SK-N-SH (cell line): ENCODE data around the gene HUS1B. TPM values are rescaled to one million over a fixed set of nuclear protein-coding genes. Genes with fewer than 3 reads are reported as not detected.

Source experiments
- CTCF ChIA-PET: fragments of 300-600, 350-600 bp; formaldehyde crosslinking; extraction: SDS; loops from one replicate; lab custom pipeline; 2021; lab: Yijun Ruan, JAX
- POLR2A ChIA-PET: fragments of 350-600 bp; sonication (Branson Sonifier 250); formaldehyde crosslinking; extraction: SDS; loops from one replicate; lab custom pipeline; 2020; ENCODE audit warnings: antibody characterized with exemption, inconsistent platforms; lab: Yijun Ruan, JAX
- DNase-seq: peaks from one replicate; pipeline ENCODE4 v3.0.0; 2012
- H2AFZ ChIP-seq: fragments of 200-600 bp; sonication (generic); 2 replicates; pipeline ENCODE4 v1.8.1; 2016; ENCODE audit warnings: antibody characterized with exemption, mild to moderate bottlenecking, low read depth
- H3F3A ChIP-seq: fragments of 200-600 bp; sonication (generic); replicated peaks from 2 replicates; pipeline ENCODE3; 2016; ENCODE audit warnings: antibody characterized with exemption, mild to moderate bottlenecking; ENCODE audit not compliant: insufficient read depth
- H3K27ac ChIP-seq, 2 experiments: fragments of 200-500 bp in 1 of 2; fragments of 200-600 bp in 1 of 2; sonication (Bioruptor generic) in 1 of 2; sonication (generic), shearing (Covaris generic) in 1 of 2; 2 replicates each; pipeline versions ENCODE4 v1.5.1 to v1.6.1; 2014 to 2016; ENCODE audit warnings: low read depth in 2 of 2, inconsistent platforms in 1 of 2, low read length in 1 of 2, mild to moderate bottlenecking in 1 of 2, mixed read lengths in 1 of 2
- H3K27me3 ChIP-seq: fragments of 200-600 bp; sonication (generic), shearing (Covaris generic); 2 replicates; pipeline ENCODE4 v1.6.1; 2016; ENCODE audit warnings: mixed run types; ENCODE audit not compliant: insufficient read depth
- H3K36me3 ChIP-seq, 2 experiments: fragments of 200-500 bp in 1 of 2; fragments of 200-600 bp in 1 of 2; sonication (Bioruptor generic) in 1 of 2; sonication (generic) in 1 of 2; replicated peaks in 1 of 2; 2 replicates each; pipeline versions ENCODE3 to v1.5.1; 2014 to 2016; ENCODE audit warnings: low read length in 1 of 2, mild to moderate bottlenecking in 1 of 2; ENCODE audit not compliant: insufficient read depth in 2 of 2, control insufficient read depth in 1 of 2
- H3K4me1 ChIP-seq, 2 experiments: fragments of 200-500 bp in 1 of 2; fragments of 200-600 bp in 1 of 2; sonication (Bioruptor generic) in 1 of 2; sonication (generic), shearing (Covaris generic) in 1 of 2; 2 replicates each; pipeline versions ENCODE4 v1.5.1 to v1.6.1; 2014 to 2016; ENCODE audit warnings: low read depth in 1 of 2, low read length in 1 of 2, mixed run types in 1 of 2; ENCODE audit not compliant: insufficient read depth in 2 of 2, control insufficient read depth in 1 of 2
- H3K4me2 ChIP-seq: fragments of 200-600 bp; sonication (generic), shearing (Covaris generic); 2 replicates; pipeline ENCODE4 v1.6.1; 2017; ENCODE audit warnings: mixed run types
- H3K4me3 ChIP-seq, 2 experiments: fragments of 200-500 bp in 1 of 2; fragments of 200-600 bp in 1 of 2; sonication (Bioruptor generic) in 1 of 2; sonication (generic), shearing (Covaris generic) in 1 of 2; 2 replicates each; pipeline versions ENCODE4 v1.5.1 to v1.8.1; 2014 to 2016; ENCODE audit warnings: low read depth in 2 of 2, inconsistent platforms in 1 of 2, low read length in 1 of 2, mild to moderate bottlenecking in 1 of 2, mixed read lengths in 1 of 2, moderate library complexity in 1 of 2
- H3K79me2 ChIP-seq: fragments of 200-600 bp; sonication (generic); 2 replicates; pipeline ENCODE4 v1.8.1; 2017; ENCODE audit warnings: mild to moderate bottlenecking; ENCODE audit not compliant: insufficient read depth
- H3K9ac ChIP-seq: fragments of 200-600 bp; sonication (generic); 2 replicates; pipeline ENCODE4 v1.6.1; 2017; ENCODE audit warnings: mixed run types
- H3K9me2 ChIP-seq: fragments of 200-600 bp; sonication (generic); 2 replicates; pipeline ENCODE4 v1.6.1; 2017; ENCODE audit warnings: mixed run types
- H3K9me3 ChIP-seq: fragments of 200-600 bp; sonication (generic); 2 replicates; pipeline ENCODE4 v1.6.1; 2017; ENCODE audit warnings: mixed run types, mild to moderate bottlenecking, moderate library complexity
- H4K20me1 ChIP-seq: fragments of 200-600 bp; sonication (generic); 2 replicates; pipeline ENCODE4 v1.6.1; 2017; ENCODE audit warnings: mild to moderate bottlenecking, mixed run types; ENCODE audit not compliant: insufficient read depth
- EZH2phosphoT487 ChIP-seq: fragments of 200-600 bp; sonication (generic); IDR thresholded peaks from 2 replicates; pipeline ENCODE4 v1.6.1; 2017; ENCODE audit warnings: low read depth, mixed run types, mild to moderate bottlenecking, antibody characterized with exemption, moderate library complexity, borderline replicate concordance
- FOSL2 ChIP-seq: IDR thresholded peaks from 2 replicates; pipeline ENCODE4 v1.4.0; 2012; ENCODE audit warnings: low read depth, mild to moderate bottlenecking, moderate library complexity, borderline replicate concordance
- FOXJ3 ChIP-seq: sonication (generic); formaldehyde crosslinking; IDR thresholded peaks from 2 replicates; pipeline ENCODE4 v1.5.1; 2020; ENCODE audit warnings: mild to moderate bottlenecking, missing genetic modification reagents
- GABPA ChIP-seq: IDR thresholded peaks from 2 replicates; pipeline ENCODE4 v1.4.0; 2012; ENCODE audit warnings: low read depth, mild to moderate bottlenecking
- MXI1 ChIP-seq: IDR thresholded peaks from 2 replicates; pipeline ENCODE4 v1.6.1; 2012; ENCODE audit warnings: mild to moderate bottlenecking, low read depth, low read length, improper control_type of control experiment
- NFIC ChIP-seq: IDR thresholded peaks from 2 replicates; pipeline ENCODE4 v1.4.0; 2012; ENCODE audit warnings: borderline replicate concordance
- NRF1 ChIP-seq: IDR thresholded peaks from 2 replicates; pipeline ENCODE4 v1.6.1; 2012; ENCODE audit warnings: low read depth, mild to moderate bottlenecking, low read length
- RCOR1 ChIP-seq: fragments of 150-350 bp; IDR thresholded peaks from 2 replicates; pipeline ENCODE4 v1.6.1; 2017; ENCODE audit warnings: antibody characterized with exemption, low read length
- TAF1 ChIP-seq: IDR thresholded peaks from 2 replicates; pipeline ENCODE4 v1.6.1; 2012; ENCODE audit warnings: low read depth, mild to moderate bottlenecking, low read length, moderate library complexity, borderline replicate concordance
- TCF12 ChIP-seq: IDR thresholded peaks from 2 replicates; pipeline ENCODE4 v1.4.0; 2012
- TEAD4 ChIP-seq: IDR thresholded peaks from 2 replicates; pipeline ENCODE4 v1.4.0; 2012; ENCODE audit warnings: mild to moderate bottlenecking, borderline replicate concordance; ENCODE audit not compliant: insufficient read depth
- YY1 ChIP-seq: IDR thresholded peaks from 2 replicates; pipeline ENCODE4 v1.4.0; 2012; ENCODE audit warnings: low read depth, mild to moderate bottlenecking
- WGBS: methylation state at CpG from one replicate; pipeline ENCODE4 v1.1.6; 2017; ENCODE audit warnings: low lambda C conversion rate; 5-methylcytosine and 5-hydroxymethylcytosine counted together
- polyA plus RNA-seq, 3 experiments: library from polyadenylated mRNA; depleted of rRNA; stranded (reverse); fragments of >200 nt; gene quantifications; 2 replicates each; pipeline ENCODE4 v1.2.3, GENCODE V29; 2012
- TF ChIP-seq, protein P1 (sequence below): IDR thresholded peaks from 2 replicates; pipeline ENCODE4; 2012
- TF ChIP-seq, protein P2 (sequence below): fragments of 150-350 bp; IDR thresholded peaks from 2 replicates; pipeline ENCODE4 v1.6.1; 2017; ENCODE audit warnings: antibody characterized with exemption, low read length, low read depth, borderline replicate concordance
- TF ChIP-seq, protein P3 (sequence below): IDR thresholded peaks from 2 replicates; pipeline ENCODE4 v1.4.0; 2012; ENCODE audit warnings: low read depth, borderline replicate concordance
- TF ChIP-seq, protein P4 (sequence below): IDR thresholded peaks from 2 replicates; pipeline ENCODE4 v1.4.0; 2012; ENCODE audit warnings: low read depth
- TF ChIP-seq, protein P5 (sequence below): fragments of 150-350 bp; IDR thresholded peaks from 2 replicates; pipeline ENCODE4 v1.6.1; 2016; ENCODE audit warnings: mild to moderate bottlenecking, low read depth, low read length

HUS1B gene
- polyA plus RNA-seq, 1 of the 3 experiments (the other 2 are of a cell fraction) = 0.30 TPM

DNA sequence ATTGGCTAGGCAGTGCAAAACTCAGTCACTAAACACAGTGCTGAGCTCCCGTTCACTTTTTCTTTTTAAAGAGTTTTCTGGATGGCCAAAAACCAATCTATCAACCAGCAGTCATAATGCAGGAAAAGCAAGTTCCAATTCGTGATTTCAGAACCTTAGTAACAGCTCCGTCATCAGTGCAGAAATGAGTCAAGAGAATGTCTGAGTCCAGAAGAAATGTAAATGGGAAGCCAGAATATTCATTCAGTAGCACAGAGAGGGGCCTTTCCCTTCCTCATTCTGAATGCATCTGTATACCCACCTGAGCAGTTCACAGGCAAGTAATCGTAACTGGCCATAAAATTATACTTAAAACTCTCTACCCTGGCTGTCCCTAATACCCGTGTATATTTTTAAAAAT lies 20.4 kb downstream of the HUS1B start:
- H3F3A ChIP-seq = no peaks in the 10 kb centered on the region
- 88% methylated on average over 5 of the region's 5 CpGs for WGBS
- peaks cover 7% of the 10 kb centered on the region; the same call in 1 of the 2 replicates for H3K79me2 ChIP-seq
- no peaks in the 10 kb centered on the region for H3K27me3 ChIP-seq
- no peak for DNase-seq
- no peaks in the 10 kb centered on the region; the same call in 1 of the 2 replicates for H4K20me1 ChIP-seq
- no peak overlapping the region for H3K4me3 ChIP-seq
- ChIA-PET POLR2A (no interaction called here), CTCF (interaction anchor here (1.2 to 1.5 kb wide), 2 partner anchors 44 to 85 kb away, joined by 4 read pairs; no protein-coding TSS in a partner anchor)
- H3K27ac ChIP-seq = no peak overlapping the region
- H3K9me2 ChIP-seq = no peaks in the 10 kb centered on the region
- no peak overlapping the region for H2AFZ ChIP-seq
- peaks cover 8 to 18% of the 10 kb centered on the region in 2 experiments for H3K36me3 ChIP-seq
- no peak overlapping the region for H3K9ac ChIP-seq
- TF ChIP-seq, protein P1, sequence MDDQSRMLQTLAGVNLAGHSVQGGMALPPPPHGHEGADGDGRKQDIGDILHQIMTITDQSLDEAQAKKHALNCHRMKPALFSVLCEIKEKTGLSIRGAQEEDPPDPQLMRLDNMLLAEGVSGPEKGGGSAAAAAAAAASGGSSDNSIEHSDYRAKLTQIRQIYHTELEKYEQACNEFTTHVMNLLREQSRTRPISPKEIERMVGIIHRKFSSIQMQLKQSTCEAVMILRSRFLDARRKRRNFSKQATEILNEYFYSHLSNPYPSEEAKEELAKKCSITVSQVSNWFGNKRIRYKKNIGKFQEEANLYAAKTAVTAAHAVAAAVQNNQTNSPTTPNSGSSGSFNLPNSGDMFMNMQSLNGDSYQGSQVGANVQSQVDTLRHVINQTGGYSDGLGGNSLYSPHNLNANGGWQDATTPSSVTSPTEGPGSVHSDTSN = no peak
- TF ChIP-seq TEAD4 (no peak), RCOR1 (no peak), FOXJ3 (no peak), TCF12 (no peak), FOSL2 (no peak), EZH2phosphoT487 (no peak), GABPA (no peak), NRF1 (no peak), MXI1 (no peak), YY1 (no peak), NFIC (no peak), TAF1 (no peak)
- TF ChIP-seq, protein P2, sequence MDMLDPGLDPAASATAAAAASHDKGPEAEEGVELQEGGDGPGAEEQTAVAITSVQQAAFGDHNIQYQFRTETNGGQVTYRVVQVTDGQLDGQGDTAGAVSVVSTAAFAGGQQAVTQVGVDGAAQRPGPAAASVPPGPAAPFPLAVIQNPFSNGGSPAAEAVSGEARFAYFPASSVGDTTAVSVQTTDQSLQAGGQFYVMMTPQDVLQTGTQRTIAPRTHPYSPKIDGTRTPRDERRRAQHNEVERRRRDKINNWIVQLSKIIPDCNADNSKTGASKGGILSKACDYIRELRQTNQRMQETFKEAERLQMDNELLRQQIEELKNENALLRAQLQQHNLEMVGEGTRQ = no peak
- TF ChIP-seq, protein P3, sequence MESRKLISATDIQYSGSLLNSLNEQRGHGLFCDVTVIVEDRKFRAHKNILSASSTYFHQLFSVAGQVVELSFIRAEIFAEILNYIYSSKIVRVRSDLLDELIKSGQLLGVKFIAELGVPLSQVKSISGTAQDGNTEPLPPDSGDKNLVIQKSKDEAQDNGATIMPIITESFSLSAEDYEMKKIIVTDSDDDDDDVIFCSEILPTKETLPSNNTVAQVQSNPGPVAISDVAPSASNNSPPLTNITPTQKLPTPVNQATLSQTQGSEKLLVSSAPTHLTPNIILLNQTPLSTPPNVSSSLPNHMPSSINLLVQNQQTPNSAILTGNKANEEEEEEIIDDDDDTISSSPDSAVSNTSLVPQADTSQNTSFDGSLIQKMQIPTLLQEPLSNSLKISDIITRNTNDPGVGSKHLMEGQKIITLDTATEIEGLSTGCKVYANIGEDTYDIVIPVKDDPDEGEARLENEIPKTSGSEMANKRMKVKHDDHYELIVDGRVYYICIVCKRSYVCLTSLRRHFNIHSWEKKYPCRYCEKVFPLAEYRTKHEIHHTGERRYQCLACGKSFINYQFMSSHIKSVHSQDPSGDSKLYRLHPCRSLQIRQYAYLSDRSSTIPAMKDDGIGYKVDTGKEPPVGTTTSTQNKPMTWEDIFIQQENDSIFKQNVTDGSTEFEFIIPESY = no peak
- TF ChIP-seq, protein P4, sequence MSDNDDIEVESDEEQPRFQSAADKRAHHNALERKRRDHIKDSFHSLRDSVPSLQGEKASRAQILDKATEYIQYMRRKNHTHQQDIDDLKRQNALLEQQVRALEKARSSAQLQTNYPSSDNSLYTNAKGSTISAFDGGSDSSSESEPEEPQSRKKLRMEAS = no peak
- TF ChIP-seq, protein P5, sequence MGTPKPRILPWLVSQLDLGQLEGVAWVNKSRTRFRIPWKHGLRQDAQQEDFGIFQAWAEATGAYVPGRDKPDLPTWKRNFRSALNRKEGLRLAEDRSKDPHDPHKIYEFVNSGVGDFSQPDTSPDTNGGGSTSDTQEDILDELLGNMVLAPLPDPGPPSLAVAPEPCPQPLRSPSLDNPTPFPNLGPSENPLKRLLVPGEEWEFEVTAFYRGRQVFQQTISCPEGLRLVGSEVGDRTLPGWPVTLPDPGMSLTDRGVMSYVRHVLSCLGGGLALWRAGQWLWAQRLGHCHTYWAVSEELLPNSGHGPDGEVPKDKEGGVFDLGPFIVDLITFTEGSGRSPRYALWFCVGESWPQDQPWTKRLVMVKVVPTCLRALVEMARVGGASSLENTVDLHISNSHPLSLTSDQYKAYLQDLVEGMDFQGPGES = no peak
- no peak overlapping the region for H3K4me2 ChIP-seq
- H3K9me3 ChIP-seq = no peaks in the 10 kb centered on the region
- H3K4me1 ChIP-seq = no peaks in the 10 kb centered on the region
